OCI-LY3 (cell line): ENCODE data around the gene CLEC18B.
"Not testable (repeated sequence)": the region's sequence is repeated elsewhere in the genome, so short reads cannot be mapped to it uniquely, and the experiment has no call there.

Source experiments
- H2AFZ ChIP-seq: fragments of 200-600, 300-600 bp; shearing (Covaris generic); 2 replicates; pipeline ENCODE4 v1.6.0; 2014; ENCODE audit warnings: antibody characterized with exemption, low read depth, low read length
- H3K27ac ChIP-seq: fragments of 200-600, 300-600 bp; sonication (generic); 2 replicates; pipeline ENCODE4 v1.5.1; 2014; ENCODE audit warnings: mild to moderate bottlenecking, low read length, moderate library complexity, mixed read lengths
- H3K27me3 ChIP-seq: fragments of 200-600, 300-600 bp; sonication (generic); 2 replicates; pipeline ENCODE4 v1.6.1; 2014; ENCODE audit warnings: low read depth, low read length, mixed read lengths
- H3K36me3 ChIP-seq: fragments of 200-600, 300-600 bp; sonication (generic); replicated peaks from 2 replicates; pipeline ENCODE3; 2014; ENCODE audit warnings: low read depth, low read length, mixed read lengths
- H3K4me1 ChIP-seq: fragments of 300-600, 200-600 bp; sonication (generic); 2 replicates; pipeline ENCODE4 v1.6.1; 2014; ENCODE audit warnings: low read length, mixed read lengths
- H3K4me2 ChIP-seq: fragments of 200-600, 300-600 bp; sonication (generic); 2 replicates; pipeline ENCODE4 v1.6.1; 2014; ENCODE audit warnings: low read length, mixed read lengths
- H3K4me3 ChIP-seq: fragments of 300-600, 200-600 bp; sonication (generic); 2 replicates; pipeline ENCODE4 v1.5.1; 2014; ENCODE audit warnings: antibody characterized with exemption, mild to moderate bottlenecking, low read length, moderate library complexity
- H3K79me2 ChIP-seq: fragments of 300-600, 200-600 bp; shearing (Covaris generic); 2 replicates; pipeline ENCODE4 v1.6.1; 2014; ENCODE audit warnings: mild to moderate bottlenecking, low read length, mixed read lengths
- H3K9ac ChIP-seq: fragments of 300-600, 200-600 bp; shearing (Covaris generic); 2 replicates; pipeline ENCODE4 v1.6.0; 2014; ENCODE audit warnings: mild to moderate bottlenecking, low read length, moderate library complexity
- H3K9me3 ChIP-seq: fragments of 200-600, 300-600 bp; shearing (Covaris generic); 2 replicates; pipeline ENCODE4 v1.6.1; 2014; ENCODE audit warnings: low read length, mixed read lengths; ENCODE audit not compliant: insufficient read depth
- H4K20me1 ChIP-seq: fragments of 200-600, 300-600 bp; sonication (generic); 2 replicates; pipeline ENCODE4 v1.6.1; 2016; ENCODE audit warnings: low read length, mixed read lengths; ENCODE audit not compliant: insufficient read depth

CLEC18B gene

GRCh38 chr16:74410057-74410957, 11.0 kb downstream of the CLEC18B start:
- not testable (repeated sequence) for H3K79me2 ChIP-seq, H2AFZ ChIP-seq, H3K36me3 ChIP-seq, H3K4me1 ChIP-seq, H3K9ac ChIP-seq, H3K4me3 ChIP-seq, H3K4me2 ChIP-seq, H3K27me3 ChIP-seq, H3K9me3 ChIP-seq, H3K27ac ChIP-seq, H4K20me1 ChIP-seq

GRCh38 chr16:74409185-74409981, 11.9 kb downstream of the CLEC18B start:
- H3K4me1 ChIP-seq, result not testable (repeated sequence)

GRCh38 chr16:74407362-74407705, 13.9 kb downstream of the CLEC18B start:
- not testable (repeated sequence) for H3K79me2 ChIP-seq, H3K9ac ChIP-seq, H3K36me3 ChIP-seq, H4K20me1 ChIP-seq, H3K27me3 ChIP-seq, H3K9me3 ChIP-seq, H3K27ac ChIP-seq, H3K4me2 ChIP-seq, H2AFZ ChIP-seq, H3K4me3 ChIP-seq, H3K4me1 ChIP-seq

More at GRCh38 chr16:74409185-74409981, 11.9 kb downstream of the CLEC18B start:
- H3K27ac ChIP-seq, H3K36me3 ChIP-seq, H2AFZ ChIP-seq, H3K27me3 ChIP-seq, H3K9me3 ChIP-seq, H3K79me2 ChIP-seq, H3K4me3 ChIP-seq, H3K9ac ChIP-seq, H3K4me2 ChIP-seq, H4K20me1 ChIP-seq: not testable (repeated sequence)

GRCh38 chr16:74406600-74407361, 14.5 kb downstream of the CLEC18B start:
- H2AFZ ChIP-seq, H3K27ac ChIP-seq, H3K9ac ChIP-seq, H3K79me2 ChIP-seq, H3K9me3 ChIP-seq, H3K4me1 ChIP-seq, H4K20me1 ChIP-seq, H3K27me3 ChIP-seq, H3K36me3 ChIP-seq, H3K4me3 ChIP-seq, H3K4me2 ChIP-seq: not testable (repeated sequence)

GRCh38 chr16:74404148-74404933, 16.9 kb downstream of the CLEC18B start:
- H3K4me2 ChIP-seq, H3K27me3 ChIP-seq, H4K20me1 ChIP-seq, H3K4me1 ChIP-seq, H3K9ac ChIP-seq, H3K4me3 ChIP-seq, H3K27ac ChIP-seq, H2AFZ ChIP-seq, H3K9me3 ChIP-seq, H3K79me2 ChIP-seq, H3K36me3 ChIP-seq: not testable (repeated sequence)

- not testable (repeated sequence) for H3K9ac ChIP-seq, H4K20me1 ChIP-seq, H3K79me2 ChIP-seq
Observed at GRCh38 chr16:74400238-74400637, 21.0 kb downstream of the CLEC18B start.

GRCh38 chr16:74398212-74398895, 22.9 kb downstream of the CLEC18B start:
- not testable (repeated sequence) for H3K4me3 ChIP-seq, H3K4me2 ChIP-seq, H3K36me3 ChIP-seq, H3K9ac ChIP-seq, H3K9me3 ChIP-seq, H4K20me1 ChIP-seq, H3K27ac ChIP-seq, H3K4me1 ChIP-seq, H3K79me2 ChIP-seq, H3K27me3 ChIP-seq, H2AFZ ChIP-seq

More at GRCh38 chr16:74400238-74400637, 21.0 kb downstream of the CLEC18B start:
- H3K27me3 ChIP-seq, H3K27ac ChIP-seq, H2AFZ ChIP-seq, H3K4me2 ChIP-seq, H3K36me3 ChIP-seq, H3K9me3 ChIP-seq, H3K4me3 ChIP-seq, H3K4me1 ChIP-seq: not testable (repeated sequence)

GRCh38 chr16:74396521-74397017, 24.7 kb downstream of the CLEC18B start:
- H3K27me3 ChIP-seq, H4K20me1 ChIP-seq, H3K36me3 ChIP-seq, H3K9me3 ChIP-seq, H3K4me3 ChIP-seq, H3K9ac ChIP-seq, H2AFZ ChIP-seq, H3K4me2 ChIP-seq, H3K4me1 ChIP-seq, H3K27ac ChIP-seq, H3K79me2 ChIP-seq: not testable (repeated sequence)
